K562 (cell line): ENCODE measurements around the gene HAUS7. TPM values are rescaled to one million over a fixed set of nuclear protein-coding genes. Genes with fewer than 3 reads are reported as not detected.

Experiments used
- ARID1B ChIP-seq: fragments of 450-650 bp; IDR thresholded peaks from 2 replicates; pipeline ENCODE4 v1.6.1; 2016; ENCODE audit warnings: antibody characterized with exemption, mild to moderate bottlenecking, inconsistent platforms
- CBFA2T2 ChIP-seq: fragments of 450-650 bp; conservative IDR thresholded peaks from 2 replicates; pipeline ENCODE4 v1.6.1; 2017; ENCODE audit warnings: mild to moderate bottlenecking
- CBX2 ChIP-seq: fragments of 200-600 bp; sonication (generic); IDR thresholded peaks from one replicate; pipeline ENCODE4 v1.6.1; 2012; ENCODE audit warnings: mild to moderate bottlenecking, low read length, inconsistent platforms; ENCODE audit not compliant: insufficient read depth, poor library complexity, severe bottlenecking
- CREM ChIP-seq: IDR thresholded peaks from 2 replicates; pipeline ENCODE4 v1.6.1; 2014; ENCODE audit warnings: antibody characterized with exemption, low read depth
- CXXC5 ChIP-seq: fragments of 250-450 bp; sonication (Bioruptor Pico); IDR thresholded peaks from 2 replicates; pipeline ENCODE4 v1.8.0; 2022; ENCODE audit warnings: inconsistent platforms, mild to moderate bottlenecking, moderate library complexity
- HDAC3 ChIP-seq: fragments of 450-650 bp; IDR thresholded peaks from 2 replicates; pipeline ENCODE4 v1.6.1; 2018; ENCODE audit warnings: borderline replicate concordance, mild to moderate bottlenecking, moderate library complexity; ENCODE audit not compliant: partially characterized antibody
- HDAC6 ChIP-seq: IDR thresholded peaks from 2 replicates; pipeline ENCODE4 v1.6.1; 2012; ENCODE audit warnings: low read depth, mild to moderate bottlenecking, control low read depth, inconsistent platforms, low read length, moderate library complexity
- KAT8 ChIP-seq: fragments of 450-650 bp; IDR thresholded peaks from 2 replicates; pipeline ENCODE4 v1.6.1; 2016; ENCODE audit warnings: low read depth, mild to moderate bottlenecking
- MECOM ChIP-seq: fragments of 250-450 bp; sonication (Bioruptor Pico); IDR thresholded peaks from 2 replicates; pipeline ENCODE4 v1.8.0; 2022; ENCODE audit warnings: inconsistent platforms
- MTA2 ChIP-seq: fragments of 450-650 bp; IDR thresholded peaks from 2 replicates; pipeline ENCODE4 v1.6.1; 2016; ENCODE audit warnings: low read depth
- NFIX ChIP-seq: fragments of 250-450 bp; sonication (Bioruptor Pico); IDR thresholded peaks from 2 replicates; pipeline ENCODE4 v1.4.0; 2020; ENCODE audit warnings: low read depth, mild to moderate bottlenecking, moderate library complexity
- NR1H2 ChIP-seq: sonication (generic); formaldehyde crosslinking; IDR thresholded peaks from 2 replicates; pipeline ENCODE4 v1.4.0; 2020; ENCODE audit warnings: mild to moderate bottlenecking, missing genetic modification reagents
- PCBP2 ChIP-seq: fragments of 200-400 bp; formaldehyde crosslinking; IDR thresholded peaks from 2 replicates; pipeline ENCODE4 v1.6.1; 2018; ENCODE audit warnings: low read length, low read depth, mild to moderate bottlenecking, moderate library complexity; ENCODE audit not compliant: poor library complexity, severe bottlenecking
- POLR3A ChIP-seq: IDR thresholded peaks from 2 replicates; pipeline ENCODE4 v1.6.1; 2011; ENCODE audit warnings: borderline replicate concordance, mild to moderate bottlenecking, moderate library complexity; ENCODE audit not compliant: insufficient read length, insufficient read depth; ENCODE audit errors: extremely low read depth
- PRPF4 ChIP-seq: fragments of 200-400 bp; formaldehyde crosslinking; IDR thresholded peaks from one replicate; pipeline ENCODE4 v1.6.1; 2017; ENCODE audit warnings: low read length, low read depth, mild to moderate bottlenecking; ENCODE audit not compliant: insufficient read depth, poor library complexity, severe bottlenecking
- SAFB ChIP-seq: fragments of 200-400 bp; formaldehyde crosslinking; IDR thresholded peaks from 2 replicates; pipeline ENCODE4 v1.6.1; 2017; ENCODE audit warnings: low read depth, low read length, borderline replicate concordance
- TARDBP ChIP-seq: fragments of 450-650 bp; IDR thresholded peaks from 2 replicates; pipeline ENCODE4 v1.6.1; 2016
- TEAD4 ChIP-seq, 2 experiments: sonication (generic) in 1 of 2; formaldehyde crosslinking in 1 of 2; IDR thresholded peaks; 2 replicates each; pipeline versions ENCODE4 v1.6.1 to v1.8.0; 2012 to 2022; ENCODE audit warnings: borderline replicate concordance in 1 of 2, inconsistent platforms in 1 of 2, low read length in 1 of 2, mild to moderate bottlenecking in 1 of 2, missing genetic modification reagents in 1 of 2
- ZNF133 ChIP-seq: fragments of 250-450 bp; sonication (Bioruptor Pico); IDR thresholded peaks from 2 replicates; pipeline ENCODE4 v1.4.0; 2020; ENCODE audit warnings: mild to moderate bottlenecking
- ZNF263 ChIP-seq: sonication (generic); formaldehyde crosslinking; IDR thresholded peaks from 2 replicates; pipeline ENCODE4 v1.8.0; 2022; ENCODE audit warnings: mild to moderate bottlenecking, missing genetic modification reagents, borderline replicate concordance
- ZNF282 ChIP-seq: sonication (generic); formaldehyde crosslinking; IDR thresholded peaks from 2 replicates; pipeline ENCODE4 v1.8.1; 2023; ENCODE audit warnings: missing genetic modification reagents
- ZNF507 ChIP-seq: conservative IDR thresholded peaks from 2 replicates; pipeline ENCODE4 v1.6.1; 2017; ENCODE audit warnings: missing genetic modification characterization, missing compliant biosample characterization
- ZNF766 ChIP-seq: fragments of 200-800 bp; sonication (Bioruptor generic); conservative IDR thresholded peaks from 2 replicates; pipeline ENCODE4 v1.6.1; 2016; ENCODE audit warnings: missing genetic modification characterization, missing compliant biosample characterization
- polyA plus RNA-seq, 8 experiments: library from polyadenylated mRNA; depleted of rRNA in 4 of 8; stranded (reverse) in 5 of 8; unstranded in 3 of 8; fragments of >200 nt; fragmentation: Nextera tagmentation in 2 of 8; fragmentation: Illumina TruSeq in 1 of 8; extraction: Ambion mirVana in 2 of 8; extraction: Trizol in 1 of 8; gene quantifications; 2 replicates each; pipeline versions ENCODE4 v1.2.1 to v1.2.3, GENCODE V29; 2011 to 2014; ENCODE audit warnings: inconsistent platforms in 1 of 8, missing spikeins in 1 of 8
- total RNA-seq, 7 experiments: library from RNA; depleted of rRNA in 6 of 7; stranded (reverse); fragments of >200 nt in 6 of 7; fragmentation: Illumina TruSeq in 2 of 7; extraction: Trizol in 2 of 7; gene quantifications; 2 replicates each; pipeline versions ENCODE4 v1.2.1 to v1.2.3, GENCODE V29; 2011 to 2021; ENCODE audit warnings: low replicate concordance in 1 of 7
- TF ChIP-seq, protein P1 (sequence below): fragments of 250-450 bp; sonication (Bioruptor Pico); IDR thresholded peaks from 2 replicates; pipeline ENCODE4 v1.4.0; 2020; ENCODE audit warnings: borderline replicate concordance
- TF ChIP-seq, protein P2 (sequence below): IDR thresholded peaks from 2 replicates; pipeline ENCODE4 v1.6.1; 2016; ENCODE audit warnings: missing genetic modification characterization, missing compliant biosample characterization
- TF ChIP-seq, protein P3 (sequence below): sonication (generic); formaldehyde crosslinking; IDR thresholded peaks from 2 replicates; pipeline ENCODE4 v1.8.1; 2022; ENCODE audit warnings: missing genetic modification reagents

The HAUS7 gene
- total and polyA plus RNA-seq, 9 of the 15 experiments (the other 6 are each of a cell fraction or from before 2014, with no cell fraction given): 10.0 to 94.9 (median 48.8) TPM

DNA sequence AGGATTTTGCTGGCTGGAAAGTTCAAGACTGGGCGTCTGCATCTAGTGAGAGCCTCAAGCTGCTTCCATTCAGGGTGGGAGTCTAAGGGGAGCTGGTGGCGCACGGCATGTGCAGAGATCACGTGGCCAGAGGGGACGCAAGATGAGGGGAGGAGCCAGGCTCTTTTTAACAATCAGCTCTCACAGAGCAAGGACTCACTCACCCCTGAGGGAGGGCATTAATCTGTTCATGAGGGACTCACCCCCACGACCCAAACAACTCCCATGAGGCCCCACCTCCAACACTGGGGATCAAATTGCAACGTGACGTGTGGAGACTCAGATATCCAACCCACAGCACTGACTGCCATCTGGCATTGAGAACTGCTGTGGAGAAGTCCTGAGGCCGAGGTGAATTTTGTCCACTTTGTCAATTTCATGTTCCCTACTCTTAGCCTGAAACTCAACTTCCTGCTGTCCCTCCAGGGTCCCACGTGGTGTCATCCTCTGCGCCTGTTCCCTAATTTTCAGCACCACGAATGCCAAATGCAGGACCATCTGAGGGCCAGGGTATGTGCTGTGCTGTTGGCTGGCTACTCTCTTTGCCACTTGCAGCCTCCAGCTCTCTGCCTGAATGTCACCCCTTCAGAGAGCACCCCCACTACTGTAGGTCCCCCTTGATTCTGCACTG, 53.5 kb downstream of the HAUS7 start (continued):
- no peak for TF ChIP-seq ARID1B
- no peak for TF ChIP-seq TARDBP
- no peak for TF ChIP-seq ZNF282 (CRISPR knock-in tag)
- peak; percentile 61 for TF ChIP-seq CXXC5 (CRISPR knock-in tag)
- TF ChIP-seq, protein P1, sequence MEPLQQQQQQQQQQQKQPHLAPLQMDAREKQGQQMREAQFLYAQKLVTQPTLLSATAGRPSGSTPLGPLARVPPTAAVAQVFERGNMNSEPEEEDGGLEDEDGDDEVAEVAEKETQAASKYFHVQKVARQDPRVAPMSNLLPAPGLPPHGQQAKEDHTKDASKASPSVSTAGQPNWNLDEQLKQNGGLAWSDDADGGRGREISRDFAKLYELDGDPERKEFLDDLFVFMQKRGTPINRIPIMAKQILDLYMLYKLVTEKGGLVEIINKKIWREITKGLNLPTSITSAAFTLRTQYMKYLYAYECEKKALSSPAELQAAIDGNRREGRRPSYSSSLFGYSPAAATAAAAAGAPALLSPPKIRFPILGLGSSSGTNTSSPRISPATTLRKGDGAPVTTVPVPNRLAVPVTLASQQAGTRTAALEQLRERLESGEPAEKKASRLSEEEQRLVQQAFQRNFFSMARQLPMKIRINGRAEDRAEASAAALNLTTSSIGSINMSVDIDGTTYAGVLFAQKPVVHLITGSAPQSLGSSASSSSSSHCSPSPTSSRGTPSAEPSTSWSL: no peak
- no peak for TF ChIP-seq MECOM (CRISPR knock-in tag)
- no peak for TF ChIP-seq NR1H2 (CRISPR knock-in tag)
- TF ChIP-seq POLR3A: no peak
- no peak for TF ChIP-seq ZNF766 (CRISPR knock-in tag)
- TF ChIP-seq PCBP2: no peak
- TF ChIP-seq, protein P2, sequence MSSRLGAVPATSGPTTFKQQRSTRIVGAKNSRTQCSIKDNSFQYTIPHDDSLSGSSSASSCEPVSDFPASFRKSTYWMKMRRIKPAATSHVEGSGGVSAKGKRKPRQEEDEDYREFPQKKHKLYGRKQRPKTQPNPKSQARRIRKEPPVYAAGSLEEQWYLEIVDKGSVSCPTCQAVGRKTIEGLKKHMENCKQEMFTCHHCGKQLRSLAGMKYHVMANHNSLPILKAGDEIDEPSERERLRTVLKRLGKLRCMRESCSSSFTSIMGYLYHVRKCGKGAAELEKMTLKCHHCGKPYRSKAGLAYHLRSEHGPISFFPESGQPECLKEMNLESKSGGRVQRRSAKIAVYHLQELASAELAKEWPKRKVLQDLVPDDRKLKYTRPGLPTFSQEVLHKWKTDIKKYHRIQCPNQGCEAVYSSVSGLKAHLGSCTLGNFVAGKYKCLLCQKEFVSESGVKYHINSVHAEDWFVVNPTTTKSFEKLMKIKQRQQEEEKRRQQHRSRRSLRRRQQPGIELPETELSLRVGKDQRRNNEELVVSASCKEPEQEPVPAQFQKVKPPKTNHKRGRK (tag): no peak
- 0 out of 2 replicates have a peak, but pooled peaks have one; percentile 16 for TF ChIP-seq CREM
- no peak for TF ChIP-seq HDAC3
- no peak for TF ChIP-seq MTA2
- TF ChIP-seq CBFA2T2: peak; percentile 44; the same call in 1 of the 2 replicates
- no peak for TF ChIP-seq ZNF263
- no peak for TF ChIP-seq KAT8
- TF ChIP-seq, protein P3, sequence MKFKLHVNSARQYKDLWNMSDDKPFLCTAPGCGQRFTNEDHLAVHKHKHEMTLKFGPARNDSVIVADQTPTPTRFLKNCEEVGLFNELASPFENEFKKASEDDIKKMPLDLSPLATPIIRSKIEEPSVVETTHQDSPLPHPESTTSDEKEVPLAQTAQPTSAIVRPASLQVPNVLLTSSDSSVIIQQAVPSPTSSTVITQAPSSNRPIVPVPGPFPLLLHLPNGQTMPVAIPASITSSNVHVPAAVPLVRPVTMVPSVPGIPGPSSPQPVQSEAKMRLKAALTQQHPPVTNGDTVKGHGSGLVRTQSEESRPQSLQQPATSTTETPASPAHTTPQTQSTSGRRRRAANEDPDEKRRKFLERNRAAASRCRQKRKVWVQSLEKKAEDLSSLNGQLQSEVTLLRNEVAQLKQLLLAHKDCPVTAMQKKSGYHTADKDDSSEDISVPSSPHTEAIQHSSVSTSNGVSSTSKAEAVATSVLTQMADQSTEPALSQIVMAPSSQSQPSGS (CRISPR knock-in tag): no peak
- no peak for TF ChIP-seq NFIX (CRISPR knock-in tag)
- TF ChIP-seq ZNF507 (tag): no peak
- TF ChIP-seq PRPF4: no peak
- TF ChIP-seq TEAD4 (IDR thresholded peaks at IDR 0.05; ENCODE audit: low read length): no peak
- no peak for TF ChIP-seq TEAD4 (CRISPR knock-in tag; IDR thresholded peaks at IDR 0.05; ENCODE audit: borderline replicate concordance)
- no peak for TF ChIP-seq SAFB
- TF ChIP-seq CBX2: no peak
- no peak for TF ChIP-seq HDAC6
- TF ChIP-seq ZNF133: no peak
